Right atrium auricular region (tissue), 2 donors: ENCODE measurements around the gene KCNMA1. TPM values are rescaled to one million over a fixed set of nuclear protein-coding genes. Genes with fewer than 3 reads are reported as not detected.

ENCODE experiments used
- DNase-seq: peaks from one replicate; pipeline ENCODE4 v3.0.0-alpha.2; 2019; ENCODE audit warnings: low spot score
- H3K27ac ChIP-seq, 2 donors: fragments of 200-600 bp; sonication (generic); 1 replicate in 1 of 2; 2 replicates in 1 of 2; pipeline ENCODE4 v1.5.1; 2016 to 2019
- H3K27me3 ChIP-seq, 2 donors: fragments of 200-600 bp; sonication (generic); one replicate each; pipeline versions ENCODE4 v1.5.1 to v1.6.0; 2017 to 2019
- H3K36me3 ChIP-seq: fragments of 200-600 bp; sonication (generic); one replicate; pipeline ENCODE4 v1.5.1; 2016
- H3K4me1 ChIP-seq, 2 donors: fragments of 200-600 bp; sonication (generic); one replicate each; pipeline versions ENCODE4 v1.5.1 to v1.6.0; 2017 to 2019
- H3K4me3 ChIP-seq, 2 donors: fragments of 200-600 bp; sonication (generic); 1 replicate in 1 of 2; 2 replicates in 1 of 2; pipeline ENCODE4 v1.5.1; 2017 to 2019; ENCODE audit warnings: mild to moderate bottlenecking in 1 of 2, moderate library complexity in 1 of 2
- H3K9me3 ChIP-seq, 2 donors: fragments of 200-600 bp; sonication (generic); one replicate each; pipeline ENCODE4 v1.5.1; 2019
- CTCF ChIP-seq, 2 donors: fragments of 200-600 bp; sonication (generic); IDR thresholded peaks; one replicate each; pipeline ENCODE4 v1.5.1; 2019; ENCODE audit warnings: antibody characterized with exemption in 2 of 2
- total RNA-seq, 2 donors: library from RNA; depleted of rRNA; stranded (reverse); fragments of >200 nt; gene quantifications; one replicate each; pipeline ENCODE4 v1.1.0, GENCODE V29; 2016

Gene KCNMA1
- total RNA-seq, 2 donors from 2014 or later, result 2.3 to 3.5 TPM

GRCh38 chr10:77234599-77234998 is 403.0 kb downstream of the KCNMA1 start:
- H3K9me3 ChIP-seq, result no peaks in the 10 kb centered on the region
- H3K27me3 ChIP-seq, result no peaks in the 10 kb centered on the region
- TF ChIP-seq CTCF (IDR thresholded peaks at IDR 0.05), result no peak
- no peaks in the 10 kb centered on the region for H3K4me1 ChIP-seq
- no peak overlapping the region for H3K4me3 ChIP-seq
- H3K27ac ChIP-seq, result no peak overlapping the region
- no peaks in the 10 kb centered on the region for H3K36me3 ChIP-seq
- DNase-seq, result no peak

GRCh38 chr10:77233466-77233865 is 404.1 kb downstream of the KCNMA1 start:
- Histone ChIP-seq H3K9me3 (no peaks in the 10 kb centered on the region), H3K4me1 (no peaks in the 10 kb centered on the region), H3K4me3 (no peak overlapping the region), H3K27ac (no peak overlapping the region), H3K27me3 (no peaks in the 10 kb centered on the region), H3K36me3 (no peaks in the 10 kb centered on the region)
- TF ChIP-seq CTCF (IDR thresholded peaks at IDR 0.05), result no peak
- DNase-seq, result no peak

GRCh38 chr10:77231884-77232610 is 405.6 kb downstream of the KCNMA1 start:
- no peak for TF ChIP-seq CTCF (IDR thresholded peaks at IDR 0.05)
- Histone ChIP-seq H3K27me3 (no peaks in the 10 kb centered on the region), H3K36me3 (no peaks in the 10 kb centered on the region), H3K4me3 (no peak overlapping the region), H3K9me3 (no peaks in the 10 kb centered on the region), H3K27ac (no peak overlapping the region), H3K4me1 (no peaks in the 10 kb centered on the region)
- DNase-seq, result no peak

GRCh38 chr10:77231375-77231774 is 406.2 kb downstream of the KCNMA1 start:
- Histone ChIP-seq H3K4me3 (no peak overlapping the region), H3K4me1 (no peaks in the 10 kb centered on the region), H3K27me3 (no peaks in the 10 kb centered on the region), H3K9me3 (no peaks in the 10 kb centered on the region), H3K27ac (no peak overlapping the region), H3K36me3 (no peaks in the 10 kb centered on the region)
- no peak for DNase-seq
- no peak for TF ChIP-seq CTCF (IDR thresholded peaks at IDR 0.05)

GRCh38 chr10:77230194-77230593 is 407.4 kb downstream of the KCNMA1 start:
- Histone ChIP-seq H3K4me1 (no peaks in the 10 kb centered on the region), H3K27me3 (no peaks in the 10 kb centered on the region), H3K4me3 (no peak overlapping the region), H3K27ac (no peak overlapping the region), H3K36me3 (no peaks in the 10 kb centered on the region), H3K9me3 (no peaks in the 10 kb centered on the region)
- DNase-seq, result no peak
- no peak for TF ChIP-seq CTCF (IDR thresholded peaks at IDR 0.05)

- no peaks in the 10 kb centered on the region for H3K36me3 ChIP-seq
- DNase-seq, result no peak
- TF ChIP-seq CTCF (IDR thresholded peaks at IDR 0.05), result no peak
- H3K27me3 ChIP-seq, result no peaks in the 10 kb centered on the region
- H3K9me3 ChIP-seq, result no peaks in the 10 kb centered on the region
- H3K4me1 ChIP-seq, result no peaks in the 10 kb centered on the region
- H3K27ac ChIP-seq, result no peak overlapping the region
- H3K4me3 ChIP-seq, result no peak overlapping the region
These were observed 407.9 kb downstream of the KCNMA1 start for GRCh38 chr10:77229704-77230103.
